A673 (cell line): ENCODE measurements around the gene HMGB2.

ENCODE experiments used
- EZH2 ChIP-seq: fragments of 200-600 bp; sonication (generic); IDR thresholded peaks from 2 replicates; pipeline ENCODE4 v1.6.1; 2017; ENCODE audit warnings: borderline replicate concordance, low read depth, mild to moderate bottlenecking, mixed read lengths, antibody characterized with exemption, low read length; ENCODE audit not compliant: poor library complexity, severe bottlenecking
- TF ChIP-seq, protein P1 (sequence below): fragments of 300-800, 200-600 bp; sonication (generic); conservative IDR thresholded peaks from 2 replicates; pipeline ENCODE4 v1.5.1; 2017; ENCODE audit warnings: low read depth, mild to moderate bottlenecking, antibody characterized with exemption, low read length, moderate library complexity, mixed read lengths

DNA sequence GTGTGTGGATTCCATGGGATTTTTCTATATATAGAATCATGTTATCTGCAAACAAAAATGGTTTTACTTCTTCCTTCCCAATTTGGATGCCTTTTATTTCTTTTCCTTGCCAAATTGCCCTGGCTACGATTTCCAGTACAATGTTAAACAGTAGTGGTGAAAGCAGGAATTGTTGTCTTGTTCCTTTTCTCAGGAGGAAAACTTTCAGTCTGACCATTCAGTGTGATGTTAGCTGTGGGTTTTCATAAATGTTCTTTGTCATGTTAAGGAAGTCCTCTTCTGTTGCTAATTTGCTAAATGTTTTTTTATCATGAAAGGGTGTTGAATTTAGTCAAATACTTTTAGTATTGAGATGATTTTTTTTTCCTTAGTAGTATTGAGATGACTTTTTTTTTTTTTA is 47.5 kb upstream of the HMGB2 start:
- TF ChIP-seq, protein P1, sequence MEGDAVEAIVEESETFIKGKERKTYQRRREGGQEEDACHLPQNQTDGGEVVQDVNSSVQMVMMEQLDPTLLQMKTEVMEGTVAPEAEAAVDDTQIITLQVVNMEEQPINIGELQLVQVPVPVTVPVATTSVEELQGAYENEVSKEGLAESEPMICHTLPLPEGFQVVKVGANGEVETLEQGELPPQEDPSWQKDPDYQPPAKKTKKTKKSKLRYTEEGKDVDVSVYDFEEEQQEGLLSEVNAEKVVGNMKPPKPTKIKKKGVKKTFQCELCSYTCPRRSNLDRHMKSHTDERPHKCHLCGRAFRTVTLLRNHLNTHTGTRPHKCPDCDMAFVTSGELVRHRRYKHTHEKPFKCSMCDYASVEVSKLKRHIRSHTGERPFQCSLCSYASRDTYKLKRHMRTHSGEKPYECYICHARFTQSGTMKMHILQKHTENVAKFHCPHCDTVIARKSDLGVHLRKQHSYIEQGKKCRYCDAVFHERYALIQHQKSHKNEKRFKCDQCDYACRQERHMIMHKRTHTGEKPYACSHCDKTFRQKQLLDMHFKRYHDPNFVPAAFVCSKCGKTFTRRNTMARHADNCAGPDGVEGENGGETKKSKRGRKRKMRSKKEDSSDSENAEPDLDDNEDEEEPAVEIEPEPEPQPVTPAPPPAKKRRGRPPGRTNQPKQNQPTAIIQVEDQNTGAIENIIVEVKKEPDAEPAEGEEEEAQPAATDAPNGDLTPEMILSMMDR = no peak
- no peak for TF ChIP-seq EZH2
